IPS DF 4.7 (cell line): ENCODE results near the gene SSH3.
"Not testable (repeated sequence)": the region's sequence is repeated elsewhere in the genome, so short reads cannot be mapped to it uniquely, and the experiment has no call there.

Source experiments
- DNase-seq: peaks from one replicate; pipeline ENCODE4 v3.0.0-alpha.2; 2013; ENCODE audit warnings: low spot score; ENCODE audit errors: extremely low read depth

Gene SSH3

DNA sequence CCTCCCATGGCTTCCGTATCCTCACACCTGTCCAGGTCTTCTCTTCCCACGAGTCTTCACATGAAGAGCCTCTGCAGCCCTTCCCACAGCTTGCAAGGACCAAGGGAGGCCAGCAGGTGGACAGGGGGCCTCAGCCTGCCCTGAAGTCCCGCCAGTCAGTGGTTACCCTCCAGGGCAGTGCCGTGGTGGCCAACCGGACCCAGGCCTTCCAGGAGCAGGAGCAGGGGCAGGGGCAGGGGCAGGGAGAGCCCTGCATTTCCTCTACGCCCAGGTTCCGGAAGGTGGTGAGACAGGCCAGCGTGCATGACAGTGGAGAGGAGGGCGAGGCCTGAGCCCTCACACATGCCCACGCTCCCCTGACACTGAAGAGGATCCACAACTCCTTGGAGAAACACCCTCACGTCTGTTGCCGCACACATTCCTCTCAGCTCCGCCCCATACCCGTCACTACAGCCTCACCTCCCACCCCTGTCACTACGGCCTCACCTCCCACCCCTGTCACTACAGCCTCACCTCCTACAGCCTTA is 8.3 kb downstream of the SSH3 start:
- no peak for DNase-seq

DNA sequence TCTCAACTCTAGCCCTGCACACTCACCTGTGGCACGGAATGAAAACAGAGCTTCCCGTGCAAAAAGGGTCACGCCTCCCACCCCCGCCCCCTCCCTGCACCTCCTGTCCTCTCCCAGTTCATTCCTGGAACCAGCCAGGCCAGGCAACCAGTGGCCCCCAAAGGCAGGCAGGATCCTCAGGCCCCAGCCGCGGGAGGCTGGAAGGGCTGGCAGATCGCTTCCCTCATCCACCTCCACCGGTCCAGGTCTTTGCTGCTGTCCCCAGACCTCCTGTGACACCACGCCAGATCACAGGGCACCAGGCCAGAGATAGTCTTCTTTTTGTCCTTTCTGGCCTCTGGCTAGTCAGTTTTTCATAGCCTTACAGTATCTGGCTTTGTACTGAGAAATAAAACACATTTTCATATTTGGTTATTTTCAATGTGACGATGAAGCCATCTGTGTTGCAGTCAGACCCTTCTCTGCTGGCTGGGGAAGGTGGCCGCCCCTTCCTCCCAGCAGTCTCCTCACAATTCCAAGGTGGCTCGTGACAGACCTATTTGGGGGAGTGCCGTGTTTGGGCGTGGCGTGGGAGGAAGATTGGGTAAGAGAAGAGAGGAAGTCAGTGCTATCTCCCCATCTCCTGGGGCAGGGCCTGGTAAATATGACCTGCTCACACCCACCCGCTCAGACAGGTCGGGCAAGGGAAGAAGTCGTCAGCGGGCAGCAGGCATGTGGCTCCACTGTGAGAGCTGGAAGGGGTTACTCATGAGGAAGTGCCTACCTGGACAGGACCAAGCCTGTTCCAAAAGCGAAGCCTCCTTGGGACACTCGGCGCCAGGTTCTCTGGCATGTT is 9.1 kb downstream of the SSH3 start:
- DNase-seq = no peak

DNA sequence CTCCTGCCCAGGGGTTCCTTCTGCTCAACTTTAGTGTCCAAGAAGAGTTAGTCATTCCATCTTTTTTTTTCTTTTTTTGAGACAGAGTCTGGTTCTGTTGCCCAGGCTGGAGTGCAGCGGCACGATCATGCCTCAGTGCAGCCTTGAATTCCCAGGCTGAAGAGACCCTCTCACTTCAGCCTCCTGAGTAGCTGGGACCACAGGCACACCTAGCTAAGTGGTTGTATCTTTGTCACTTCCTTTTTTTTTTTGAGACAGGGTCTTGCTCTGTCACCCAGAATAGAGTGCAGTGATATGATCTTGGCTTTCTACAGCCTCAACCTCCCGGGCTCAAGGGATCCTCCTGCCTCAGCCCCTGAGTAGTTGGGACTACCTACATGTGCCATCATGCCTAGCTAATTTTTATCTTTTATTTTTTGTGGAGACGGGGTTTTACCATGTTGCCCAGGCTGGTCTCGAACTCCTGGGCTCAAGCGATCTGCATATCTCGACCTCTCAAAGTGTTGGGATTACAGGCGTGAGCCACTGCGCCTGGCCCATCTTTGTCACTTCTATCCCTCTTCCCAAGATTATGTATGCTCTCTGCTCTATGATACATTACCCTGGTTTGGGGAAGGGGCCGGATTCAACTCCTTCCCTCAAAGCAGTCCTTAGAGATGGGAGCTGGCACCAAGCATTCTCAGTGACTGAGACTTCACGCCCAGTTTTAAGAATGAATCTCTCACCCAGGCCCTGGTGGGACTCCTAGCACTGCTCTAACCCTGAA is 10.0 kb downstream of the SSH3 start:
- DNase-seq = no peak

DNA sequence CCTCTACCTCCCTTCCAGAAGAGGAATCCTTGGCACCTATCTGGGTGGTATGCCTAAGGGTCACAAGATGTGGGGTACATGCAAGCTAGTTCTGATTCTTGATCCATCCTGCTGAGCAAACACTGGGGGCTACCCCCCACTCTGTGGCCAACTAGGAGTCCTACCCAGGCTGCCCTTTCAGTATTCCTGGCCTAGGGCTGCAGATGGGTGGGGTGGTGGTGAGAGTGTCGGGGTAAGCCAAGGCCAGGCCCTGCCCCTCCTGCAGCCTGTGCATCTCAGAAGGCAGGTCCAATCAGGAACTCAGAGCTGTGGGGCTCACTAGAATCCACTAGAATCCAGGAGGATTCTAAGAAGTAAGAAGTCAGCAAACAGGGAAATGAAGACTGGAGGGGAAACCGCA is 10.9 kb downstream of the SSH3 start:
- no peak for DNase-seq

DNA sequence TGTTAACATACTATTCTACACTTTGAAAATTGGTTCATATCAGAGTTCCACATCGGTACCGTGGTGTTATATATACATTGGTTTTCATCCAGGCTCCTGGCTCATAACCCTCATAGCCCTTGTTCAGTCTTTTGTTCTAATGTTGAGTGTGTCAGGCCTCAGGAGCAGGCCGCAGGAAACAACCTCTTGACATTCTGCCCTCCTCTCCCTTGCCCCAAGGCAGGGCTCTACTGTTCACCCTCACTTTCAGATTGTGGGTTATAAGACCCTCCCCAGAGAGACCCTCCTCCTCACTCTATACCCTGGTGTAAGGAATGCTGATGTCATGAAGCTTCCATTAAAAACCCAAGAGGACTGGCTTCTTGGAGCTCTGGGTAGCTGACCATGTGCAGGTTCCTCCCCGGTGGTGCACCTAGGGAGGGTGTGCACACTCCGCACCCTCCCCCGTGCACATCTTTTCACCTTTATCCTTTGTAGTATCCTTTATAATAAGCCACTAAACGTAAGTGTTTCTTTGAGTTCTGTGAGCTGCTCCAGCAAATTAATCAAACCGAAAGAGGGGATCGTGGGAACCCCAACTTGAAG is 12.1 kb downstream of the SSH3 start:
- no peak for DNase-seq

DNA sequence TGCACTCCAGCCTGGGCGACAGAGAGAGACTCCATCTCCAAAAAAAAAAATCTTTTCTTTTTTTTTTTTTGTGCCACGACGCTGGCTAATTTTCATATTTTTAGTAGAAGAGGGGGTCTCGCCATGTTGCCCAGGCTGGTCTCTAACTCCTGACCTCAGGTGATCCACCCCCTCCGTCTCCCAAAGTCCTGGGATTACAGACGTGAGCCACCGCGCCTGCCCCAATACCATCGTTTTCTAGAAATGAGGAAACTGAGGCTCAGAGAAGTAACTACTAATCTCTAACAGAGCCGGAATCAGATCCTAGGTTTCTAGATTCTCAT is 13.5 kb downstream of the SSH3 start:
- DNase-seq = no peak

DNA sequence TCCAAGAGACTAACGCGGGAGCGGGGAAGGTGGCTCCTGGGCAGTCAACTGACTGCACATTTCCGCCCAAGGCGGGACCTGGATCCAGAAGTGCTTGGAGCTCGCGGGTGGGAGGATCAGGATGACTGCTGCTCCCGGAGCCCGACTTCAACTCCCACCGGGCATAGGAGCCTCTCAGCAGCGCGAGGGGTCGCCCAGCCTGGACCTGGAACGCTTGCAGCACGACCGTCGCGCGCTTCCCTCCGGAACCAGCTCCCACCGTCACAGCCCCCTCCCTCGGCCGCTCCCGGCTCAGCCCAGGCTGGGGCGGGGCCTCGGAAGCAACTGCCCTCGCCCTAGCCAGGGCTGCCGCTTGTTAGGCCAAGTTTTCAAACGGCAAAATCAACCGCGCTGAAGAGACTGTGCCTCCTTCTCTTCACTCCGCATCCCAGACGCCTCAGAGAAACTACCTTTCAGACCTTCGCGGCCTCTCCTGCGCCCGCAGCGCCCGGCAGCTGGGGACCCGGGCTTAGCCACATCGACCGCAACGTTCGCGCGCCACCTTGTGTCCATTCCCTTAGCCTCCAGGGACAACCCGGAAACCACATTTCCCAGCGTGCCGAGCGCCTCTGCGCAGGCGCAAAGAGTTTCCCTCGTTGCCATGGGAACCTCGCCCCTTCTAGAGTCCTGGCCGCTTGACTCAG is 14.0 kb downstream of the SSH3 start:
- DNase-seq = peak; percentile 93

DNA sequence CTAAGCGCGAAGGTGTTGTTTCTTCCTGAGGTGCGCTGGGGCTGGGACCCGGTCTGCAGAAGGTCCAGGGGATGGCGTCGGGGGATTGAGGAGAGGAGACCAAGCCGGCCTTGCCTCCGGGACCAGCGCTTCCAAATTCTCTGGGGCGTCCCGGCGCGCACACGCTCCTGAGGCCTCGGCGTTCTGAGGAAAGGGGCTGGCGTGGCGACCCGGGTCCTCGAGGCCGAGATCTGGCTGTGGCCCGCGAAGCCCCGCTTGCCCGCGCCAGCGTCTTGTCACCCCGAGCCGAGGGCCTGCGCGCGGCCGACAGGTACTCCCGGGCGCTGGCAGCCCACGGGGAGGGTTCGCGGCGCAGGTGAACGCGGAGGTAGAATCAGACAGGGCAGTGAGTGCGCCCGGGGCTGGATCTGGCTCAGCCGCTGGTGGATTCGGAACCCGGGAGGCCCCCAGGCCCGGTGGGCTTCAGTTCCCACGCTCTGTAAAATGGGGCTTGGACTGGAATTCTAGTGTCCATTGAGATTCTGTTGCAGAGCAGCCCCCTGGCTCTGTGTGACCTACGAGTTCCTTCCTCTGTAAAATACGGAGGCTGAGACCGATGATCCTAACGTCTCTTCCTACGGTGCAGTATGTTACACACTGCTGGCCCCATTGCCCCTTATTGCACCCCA is 14.7 kb downstream of the SSH3 start:
- no peak for DNase-seq

DNA sequence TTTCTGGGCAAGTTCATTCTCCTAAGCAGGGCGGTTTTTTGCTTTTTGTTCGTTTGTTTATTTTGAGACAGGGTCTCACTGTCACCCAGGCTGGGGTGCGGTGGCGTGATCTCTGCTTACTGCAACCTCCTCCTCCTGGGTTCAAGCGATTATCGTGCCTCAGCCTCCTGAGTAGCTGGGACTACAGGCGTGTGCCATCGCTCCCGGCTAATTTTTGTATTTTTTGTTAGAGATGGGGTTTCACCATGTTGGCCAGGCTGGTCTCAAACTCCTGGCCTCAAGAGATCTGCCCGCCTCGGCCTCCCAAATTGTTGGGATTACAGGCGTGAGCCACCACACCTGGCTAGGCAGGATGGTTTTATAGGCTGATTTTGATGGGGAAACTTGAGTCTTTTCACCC is 15.5 kb downstream of the SSH3 start:
- not testable (repeated sequence) for DNase-seq

DNA sequence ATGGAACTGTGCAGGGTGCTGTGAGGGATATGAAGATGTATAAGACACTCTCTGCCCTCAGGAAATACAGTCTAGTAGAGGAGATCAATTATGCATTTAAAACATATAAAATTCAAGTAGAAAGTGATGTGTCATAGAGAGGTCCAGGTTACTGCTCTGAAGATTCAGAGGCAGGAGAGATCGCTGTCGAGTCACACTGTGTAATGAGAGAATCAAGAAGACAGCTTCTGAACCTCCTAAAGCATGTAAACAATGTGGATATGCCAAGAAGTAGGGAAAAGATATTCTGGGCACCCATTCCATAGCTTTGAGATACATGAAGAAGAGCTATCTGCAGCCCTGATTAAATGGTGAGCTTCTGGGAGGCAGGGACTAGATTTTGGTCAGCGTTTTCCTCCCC is 16.7 kb downstream of the SSH3 start:
- DNase-seq = no peak

DNA sequence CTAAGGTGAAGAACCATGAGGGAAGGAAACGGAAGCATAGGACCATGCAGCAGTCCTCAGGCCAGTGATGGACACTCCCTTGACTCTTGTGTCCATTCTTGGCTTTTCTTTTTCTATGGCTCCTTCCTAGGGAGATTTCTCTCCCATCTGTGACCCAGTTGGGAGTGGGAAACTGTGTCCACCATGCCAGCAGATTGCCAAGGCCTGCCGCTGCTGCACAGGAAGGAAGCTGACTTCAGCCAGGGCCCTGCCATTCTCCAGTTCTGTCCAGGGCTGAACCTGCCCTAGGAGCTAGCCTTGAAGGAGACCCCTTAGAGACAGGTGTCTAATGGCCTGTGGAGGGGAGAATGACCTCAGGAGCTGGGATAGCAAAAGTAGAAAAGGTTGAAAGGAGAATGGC is 17.4 kb downstream of the SSH3 start:
- no peak for DNase-seq

DNA sequence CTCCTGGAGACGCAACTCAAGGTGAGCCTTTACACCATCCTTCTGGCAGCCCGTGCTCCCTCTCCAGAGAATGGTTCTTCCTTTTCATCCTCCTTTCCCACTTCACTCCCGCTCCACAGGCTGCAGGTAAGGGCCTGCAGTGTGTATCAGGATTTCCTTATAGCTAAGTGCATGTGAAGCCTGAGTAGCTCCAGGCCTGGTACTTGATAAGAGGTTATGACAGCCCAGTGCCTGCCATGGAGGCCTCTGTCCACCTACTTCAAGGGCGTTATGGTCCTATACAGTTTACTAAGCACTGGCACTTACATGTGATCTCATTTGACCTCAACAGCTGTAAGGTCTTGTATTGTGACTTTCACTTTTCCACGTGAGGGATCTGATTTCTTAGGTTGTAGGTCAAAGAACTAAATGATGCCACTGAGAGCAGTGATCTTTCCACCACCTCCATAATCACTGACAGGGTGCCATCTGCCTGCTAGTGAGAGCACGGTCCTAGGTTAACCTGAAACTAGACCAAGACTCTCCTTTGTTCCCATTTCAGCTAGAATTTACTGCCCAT is 18.1 kb downstream of the SSH3 start:
- no peak for DNase-seq

DNA sequence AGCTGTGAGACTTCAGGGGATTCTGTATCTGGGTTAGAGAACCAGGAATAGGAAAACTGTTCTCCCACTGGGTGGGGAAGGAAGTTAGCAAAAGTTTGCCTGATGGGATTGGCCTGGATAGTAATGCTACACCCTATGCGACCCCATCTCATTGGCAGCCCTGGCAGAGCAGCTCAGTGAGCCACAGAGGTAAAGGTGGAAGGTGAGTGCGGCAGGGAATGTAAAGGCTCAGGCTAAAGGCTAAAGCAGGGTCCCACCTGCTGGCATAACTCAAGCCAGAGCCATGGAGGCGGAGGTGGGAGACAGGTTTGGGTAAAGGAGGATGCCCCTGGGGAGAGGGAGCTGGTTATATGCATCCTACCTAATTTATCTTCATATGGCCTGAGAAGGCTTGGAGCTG is 18.7 kb downstream of the SSH3 start:
- no peak for DNase-seq

DNA sequence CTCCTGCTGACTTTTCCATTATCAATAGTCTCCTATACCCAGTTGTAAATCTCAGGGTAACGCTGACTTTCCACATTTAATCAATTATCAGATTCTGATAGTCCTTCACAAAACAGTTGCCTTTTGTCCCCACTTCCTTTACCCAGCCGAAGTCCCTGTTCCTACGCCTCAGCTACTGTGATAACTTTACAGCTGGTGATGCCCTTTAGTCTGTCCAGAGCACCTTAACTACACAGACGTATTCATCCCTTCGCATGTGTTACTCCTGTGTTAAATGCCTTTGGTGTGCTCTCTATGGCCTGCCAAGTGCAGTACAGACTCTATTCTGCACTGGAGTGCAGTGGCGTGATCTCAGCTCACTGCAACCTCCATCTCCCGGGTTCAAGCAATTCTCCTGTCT is 20.2 kb downstream of the SSH3 start:
- no peak for DNase-seq

DNA sequence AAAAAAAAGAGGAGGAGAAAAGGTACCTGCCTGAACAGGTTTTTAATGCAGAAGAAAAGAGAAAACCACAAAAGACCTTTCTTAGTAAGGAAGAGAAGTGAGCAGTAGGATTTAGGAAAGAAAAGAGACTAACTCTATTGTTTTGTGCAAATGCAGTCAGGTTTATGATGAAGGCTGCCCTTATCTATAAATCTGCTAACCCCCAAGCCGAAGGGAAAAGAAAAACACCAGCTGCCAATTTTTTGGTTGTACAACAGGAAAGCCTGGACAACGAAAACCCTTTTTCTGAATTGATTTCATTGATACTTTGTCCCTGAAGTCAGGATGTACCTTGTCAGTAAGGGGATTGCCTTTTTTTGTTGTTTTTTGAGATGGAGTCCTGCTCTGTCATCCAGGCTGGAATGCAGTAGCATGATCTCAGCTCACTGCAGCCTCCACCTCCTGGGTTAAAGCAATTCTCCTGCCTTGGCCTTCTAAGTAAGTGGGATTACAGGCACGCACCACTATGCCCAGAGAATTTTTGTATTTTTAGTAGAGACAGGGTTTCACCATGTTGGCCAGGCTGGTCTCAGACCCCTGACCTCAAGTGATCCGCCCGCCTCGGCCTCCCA is 28.9 kb downstream of the SSH3 start:
- DNase-seq = no peak

DNA sequence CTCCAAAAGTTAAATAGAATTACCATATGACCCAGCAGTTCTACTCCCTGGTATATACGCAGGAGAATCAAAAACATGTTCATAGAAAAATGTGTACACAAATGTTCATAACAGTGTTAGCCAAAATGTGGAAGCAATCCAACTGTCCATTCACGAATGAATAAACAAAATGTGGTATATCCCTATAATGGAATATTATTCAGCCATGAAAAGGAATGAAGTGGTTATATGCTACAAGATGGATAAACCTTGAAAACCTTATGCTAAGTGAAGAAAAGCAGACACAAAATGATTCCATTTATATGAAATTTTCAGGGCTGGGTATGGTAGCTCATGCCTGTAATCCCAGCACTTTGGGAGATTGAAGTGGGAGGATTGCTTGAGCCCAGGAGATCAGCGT is 33.9 kb downstream of the SSH3 start:
- no peak for DNase-seq

DNA sequence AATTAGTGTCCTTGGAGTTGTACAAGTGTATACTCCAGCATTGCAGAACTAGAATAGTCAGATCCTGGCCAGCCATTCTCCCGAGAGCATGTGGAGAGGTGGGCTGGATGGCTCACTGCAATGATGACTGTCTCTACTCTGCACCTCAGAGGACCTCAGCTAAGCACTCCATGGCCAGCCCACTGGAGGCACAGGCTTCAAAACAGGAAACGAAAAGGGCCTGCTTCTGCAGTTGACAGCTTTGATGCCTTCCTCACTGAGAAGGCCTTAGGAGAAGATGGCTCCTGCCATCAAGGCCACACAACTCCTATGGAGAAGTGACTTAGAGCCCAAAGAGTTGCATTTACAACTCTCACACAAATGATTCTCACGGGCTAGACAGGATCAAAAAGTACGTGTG is 40.9 kb downstream of the SSH3 start:
- no peak for DNase-seq

DNA sequence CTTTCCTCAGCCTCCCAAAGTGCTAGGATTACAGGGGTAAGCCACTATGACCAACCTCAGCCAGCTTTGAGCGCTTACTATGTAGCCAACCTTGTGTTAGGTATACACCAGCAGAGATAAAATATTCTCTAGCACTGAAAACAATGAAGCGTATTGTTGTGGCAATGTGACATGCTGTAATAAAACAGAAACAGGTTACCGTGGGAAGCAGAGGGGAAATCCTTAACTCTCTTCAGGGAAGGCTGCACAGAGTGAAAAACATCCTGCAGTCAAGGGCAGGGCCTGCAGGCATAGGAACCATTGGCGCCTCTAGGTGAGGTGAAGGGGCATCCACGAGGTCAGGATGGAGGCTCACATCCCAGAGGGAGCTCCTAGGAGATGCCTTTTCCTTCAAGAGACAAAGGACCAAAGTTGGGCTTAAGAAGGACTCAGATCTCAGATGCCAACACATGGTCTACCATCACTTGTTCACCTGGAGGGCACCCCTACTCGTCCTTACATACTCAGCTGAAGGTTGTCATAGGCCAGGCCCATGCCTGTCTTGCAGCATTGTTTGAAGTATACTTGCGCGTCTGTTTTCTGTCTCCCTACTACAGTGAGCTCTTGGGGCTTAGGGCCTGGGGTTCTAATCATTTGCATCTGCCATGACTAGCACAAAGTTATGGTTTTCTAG is 42.1 kb downstream of the SSH3 start:
- DNase-seq = no peak

DNA sequence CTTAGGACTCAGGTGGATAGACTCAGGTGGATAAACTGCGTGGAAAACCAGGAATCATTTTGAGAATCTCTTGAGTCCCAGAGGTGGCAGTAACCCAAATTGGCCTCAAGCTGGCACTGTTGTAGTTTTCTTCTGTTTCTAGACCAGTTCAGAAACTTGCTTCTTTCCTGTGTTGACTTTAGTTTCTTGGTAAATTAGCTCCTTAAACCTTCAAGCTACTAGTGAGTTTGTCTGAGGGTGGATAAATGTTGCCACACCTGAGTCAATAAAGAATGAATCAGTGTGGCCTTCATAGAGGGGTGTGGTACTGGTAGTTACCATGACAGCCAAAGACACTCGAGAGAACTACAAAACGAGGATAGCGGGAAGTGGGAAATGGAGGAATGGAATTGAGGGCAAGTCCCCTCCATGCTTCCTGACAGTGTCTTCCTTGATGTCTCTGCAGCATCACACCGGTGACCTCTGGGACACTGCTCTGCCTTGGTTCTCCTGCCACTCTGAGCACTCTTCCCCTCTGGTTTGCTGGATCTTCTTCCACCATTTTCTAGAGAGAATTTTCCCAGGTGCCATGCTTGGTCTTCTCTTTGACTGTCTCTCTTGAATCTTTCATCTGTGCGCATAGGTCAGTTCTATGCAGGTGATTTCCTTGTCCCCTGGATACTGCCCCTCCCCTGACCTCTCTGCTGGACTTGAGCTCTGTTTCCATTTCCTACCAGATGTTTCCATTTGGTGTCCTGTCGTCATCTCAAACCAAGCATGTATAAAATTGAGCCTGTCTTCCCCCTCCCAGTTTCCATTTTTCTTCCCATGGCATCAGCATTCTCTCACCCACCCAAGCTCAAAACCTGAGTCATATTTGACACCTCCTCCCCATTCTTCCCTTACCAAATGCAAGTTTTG is 42.8 kb downstream of the SSH3 start:
- DNase-seq = no peak
